Sigmoid colon (tissue), 4 donors: Measurements from ENCODE around the gene FUBP3.

ENCODE experiments used
- EP300 ChIP-seq, 4 donors: sonication (generic); formaldehyde crosslinking; IDR thresholded peaks; one replicate each; pipeline ENCODE4 v1.6.1; 2017; ENCODE audit warnings: antibody characterized with exemption in 4 of 4
- POLR2A ChIP-seq, 2 donors: fragments of 450-650 bp; IDR thresholded peaks; one replicate each; pipeline ENCODE4 v1.6.1; 2016; ENCODE audit warnings: antibody characterized with exemption in 2 of 2, mild to moderate bottlenecking in 2 of 2, moderate library complexity in 2 of 2
- POLR2AphosphoS5 ChIP-seq, 4 donors: sonication (generic); formaldehyde crosslinking; IDR thresholded peaks; one replicate each; pipeline ENCODE4 v1.6.1; 2017; ENCODE audit warnings: antibody characterized with exemption in 4 of 4
- TF ChIP-seq, protein P1 (sequence below), 4 experiments: fragments of 450-650 bp in 3 of 4; fragments of 200-600 bp in 1 of 4; IDR thresholded peaks; one replicate each; pipeline ENCODE4 v1.5.1; 2016 to 2019; ENCODE audit warnings: antibody characterized with exemption in 4 of 4, mild to moderate bottlenecking in 3 of 4, moderate library complexity in 2 of 4

DNA sequence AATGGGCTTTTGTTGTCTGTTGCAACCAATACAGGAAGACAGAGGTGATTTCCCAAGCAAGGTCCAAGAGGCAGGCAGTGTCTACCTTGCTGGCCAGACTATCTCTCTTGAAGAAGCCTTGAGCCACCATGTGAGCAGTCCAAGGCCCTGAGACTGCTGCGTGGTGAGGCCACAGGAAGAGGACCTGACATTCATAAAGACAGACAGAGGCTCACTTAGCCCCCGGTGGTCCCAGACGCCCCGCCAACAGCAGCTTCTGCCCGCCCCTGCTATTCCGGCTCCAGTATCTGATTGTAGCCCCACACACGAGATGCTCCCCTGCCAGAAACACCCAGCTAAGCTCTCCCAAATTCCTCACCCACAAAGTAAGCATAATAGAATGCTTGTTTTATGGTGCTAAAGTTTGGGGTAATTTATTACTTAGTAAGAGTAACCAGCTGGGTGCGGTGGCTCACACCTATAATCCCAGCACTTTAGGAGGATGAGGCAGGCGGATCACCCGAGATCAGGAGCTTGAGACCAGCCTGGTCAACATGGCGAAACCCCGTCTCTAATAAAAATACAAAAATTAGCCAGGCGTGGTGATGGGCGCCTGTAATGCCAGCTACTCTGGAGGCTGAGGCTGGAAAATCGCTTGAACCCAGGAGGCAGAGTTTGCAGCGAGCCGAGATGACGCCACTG, 22.8 kb upstream of the FUBP3 start:
- TF ChIP-seq POLR2AphosphoS5 (IDR thresholded peaks at IDR 0.05) (no peak), POLR2A (IDR thresholded peaks at IDR 0.05) (no peak), EP300 (IDR thresholded peaks at IDR 0.05) (no peak)
- TF ChIP-seq, protein P1, sequence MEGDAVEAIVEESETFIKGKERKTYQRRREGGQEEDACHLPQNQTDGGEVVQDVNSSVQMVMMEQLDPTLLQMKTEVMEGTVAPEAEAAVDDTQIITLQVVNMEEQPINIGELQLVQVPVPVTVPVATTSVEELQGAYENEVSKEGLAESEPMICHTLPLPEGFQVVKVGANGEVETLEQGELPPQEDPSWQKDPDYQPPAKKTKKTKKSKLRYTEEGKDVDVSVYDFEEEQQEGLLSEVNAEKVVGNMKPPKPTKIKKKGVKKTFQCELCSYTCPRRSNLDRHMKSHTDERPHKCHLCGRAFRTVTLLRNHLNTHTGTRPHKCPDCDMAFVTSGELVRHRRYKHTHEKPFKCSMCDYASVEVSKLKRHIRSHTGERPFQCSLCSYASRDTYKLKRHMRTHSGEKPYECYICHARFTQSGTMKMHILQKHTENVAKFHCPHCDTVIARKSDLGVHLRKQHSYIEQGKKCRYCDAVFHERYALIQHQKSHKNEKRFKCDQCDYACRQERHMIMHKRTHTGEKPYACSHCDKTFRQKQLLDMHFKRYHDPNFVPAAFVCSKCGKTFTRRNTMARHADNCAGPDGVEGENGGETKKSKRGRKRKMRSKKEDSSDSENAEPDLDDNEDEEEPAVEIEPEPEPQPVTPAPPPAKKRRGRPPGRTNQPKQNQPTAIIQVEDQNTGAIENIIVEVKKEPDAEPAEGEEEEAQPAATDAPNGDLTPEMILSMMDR (IDR thresholded peaks at IDR 0.05): no peak
